ENCODE measurements around the gene KRTCAP2. TPM values are rescaled to one million over a fixed set of nuclear protein-coding genes. Genes with fewer than 3 reads are reported as not detected.
A peak's percentile ranks its signal among the peaks of the same experiment; 100 is the strongest.
"Not testable (repeated sequence)": the region's sequence is repeated elsewhere in the genome, so short reads cannot be mapped to it uniquely, and the experiment has no call there.

The KRTCAP2 gene
- total RNA-seq, 2 donors from 2014 or later: 140 to 172 TPM

GRCh38 chr1:155171836-155172731 is 1.0 kb downstream of the KRTCAP2 start:
- intact Hi-C loops (cut with DNase I): no loop called here
- Histone ChIP-seq H3K27me3 (no peaks in the 10 kb centered on the region), H3K9me3 (no peaks in the 10 kb centered on the region), H3K9ac (ENCODE audit: low read depth in 2 of 2, low read length in 2 of 2) (peak overlapping the region; percentile 86 to 90), H3K36me3 (peaks cover 7% of the 10 kb centered on the region), H3K4me3 (peak overlapping the region; percentile 90), H3K4me1 (peaks cover 19% of the 10 kb centered on the region), H3K27ac (peak overlapping the region; percentile 89)
- no peak for TF ChIP-seq CTCF (IDR thresholded peaks at IDR 0.05)
- no peak for DNase-seq

- peaks cover 7% of the 10 kb centered on the region for H3K36me3 ChIP-seq
- H3K4me3 ChIP-seq: no peak overlapping the region
- peaks cover 14% of the 10 kb centered on the region for H3K4me1 ChIP-seq
- no peak overlapping the region for H3K27ac ChIP-seq
- intact Hi-C loops (cut with DNase I): no loop called here
- TF ChIP-seq CTCF (IDR thresholded peaks at IDR 0.05): no peak
- no peaks in the 10 kb centered on the region for H3K9me3 ChIP-seq
- DNase-seq: peak; percentile 9
- H3K9ac ChIP-seq (ENCODE audit: low read depth in 2 of 2, low read length in 2 of 2): no peak overlapping the region
- no peaks in the 10 kb centered on the region for H3K27me3 ChIP-seq
Measured at GRCh38 chr1:155170806-155171205, 2.3 kb downstream of the KRTCAP2 start.

- H3K9ac ChIP-seq (ENCODE audit: low read depth in 2 of 2, low read length in 2 of 2): no peak overlapping the region
- H3K36me3 ChIP-seq: peaks cover 7% of the 10 kb centered on the region
- TF ChIP-seq CTCF (IDR thresholded peaks at IDR 0.05): no peak
- DNase-seq: no peak
- peaks cover 14% of the 10 kb centered on the region for H3K4me1 ChIP-seq
- no peaks in the 10 kb centered on the region for H3K9me3 ChIP-seq
- H3K27ac ChIP-seq: no peak overlapping the region
- intact Hi-C loops (cut with DNase I): no loop called here
- H3K4me3 ChIP-seq: no peak overlapping the region
- H3K27me3 ChIP-seq: no peaks in the 10 kb centered on the region
Measured at GRCh38 chr1:155170101-155170785, 2.9 kb downstream of the KRTCAP2 start.

GRCh38 chr1:155169541-155169940 is 3.6 kb downstream of the KRTCAP2 start:
- peaks cover 14% of the 10 kb centered on the region for H3K4me1 ChIP-seq
- peak; percentile 14 for DNase-seq
- no peaks in the 10 kb centered on the region for H3K9me3 ChIP-seq
- H3K9ac ChIP-seq (ENCODE audit: low read depth in 2 of 2, low read length in 2 of 2): no peak overlapping the region
- no peak overlapping the region for H3K4me3 ChIP-seq
- H3K36me3 ChIP-seq: peaks cover 7% of the 10 kb centered on the region
- intact Hi-C loops (cut with DNase I): no loop called here
- H3K27ac ChIP-seq: no peak overlapping the region
- H3K27me3 ChIP-seq: no peaks in the 10 kb centered on the region
- TF ChIP-seq CTCF (IDR thresholded peaks at IDR 0.05): no peak

GRCh38 chr1:155168456-155169210 is 4.5 kb downstream of the KRTCAP2 start:
- Histone ChIP-seq H3K9me3 (no peaks in the 10 kb centered on the region), H3K27ac (no peak overlapping the region), H3K4me3 (no peak overlapping the region), H3K27me3 (no peaks in the 10 kb centered on the region), H3K4me1 (peaks cover 14% of the 10 kb centered on the region), H3K36me3 (peaks cover 7% of the 10 kb centered on the region), H3K9ac (ENCODE audit: low read depth in 2 of 2, low read length in 2 of 2) (no peak overlapping the region)
- no peak for DNase-seq
- no peak for TF ChIP-seq CTCF (IDR thresholded peaks at IDR 0.05)
- intact Hi-C loops (cut with DNase I): loop anchor here (1.0 kb wide), 1 partner anchor 77 kb away; no protein-coding TSS in a partner anchor

GRCh38 chr1:155168105-155168445 is 5.0 kb downstream of the KRTCAP2 start:
- H3K36me3 ChIP-seq; H3K27ac ChIP-seq; H3K9ac ChIP-seq (ENCODE audit: low read depth in 2 of 2, low read length in 2 of 2); H3K27me3 ChIP-seq; H3K4me3 ChIP-seq; DNase-seq; H3K9me3 ChIP-seq: not testable (repeated sequence)
- intact Hi-C loops (cut with DNase I): loop anchor here (1.0 kb wide), 1 partner anchor 77 kb away; no protein-coding TSS in a partner anchor
- H3K4me1 ChIP-seq: peaks cover 14% of the 10 kb centered on the region
